ENCODE measurements around the gene SMARCC1. TPM values are rescaled to one million over a fixed set of nuclear protein-coding genes. Genes with fewer than 3 reads are reported as not detected.

The SMARCC1 gene
- total and polyA plus RNA-seq, 2 of the 4 experiments (the other 2 are of a cell fraction): 18.6 to 39.6 TPM

DNA sequence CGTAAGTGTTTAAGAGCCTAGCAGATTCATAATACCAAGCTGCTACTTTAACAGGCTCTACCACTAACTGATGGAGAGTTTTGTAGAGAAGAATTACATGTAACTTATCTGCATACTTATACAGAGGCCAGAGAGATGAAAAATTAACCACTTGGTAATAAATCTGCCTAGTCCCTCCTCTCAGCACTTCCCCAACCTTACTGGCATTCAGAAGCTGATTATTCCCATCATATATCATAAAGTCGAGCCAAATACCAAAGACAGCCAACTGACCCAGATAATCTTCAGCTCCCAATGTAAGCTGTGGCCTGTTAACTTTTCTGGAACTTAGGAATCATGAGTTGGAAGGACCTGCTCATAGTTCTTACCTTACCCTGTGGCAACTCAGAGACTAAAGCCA is 177.5 kb downstream of the SMARCC1 start:
- dilution Hi-C loops (cut with HindIII; ENCODE audit: low sequenced_read_pairs, unreplicated experiment): no loop called here
- Histone ChIP-seq H3K9ac (ENCODE audit: low read depth, low read length) (no peak overlapping the region), H4K8ac (ENCODE audit: low read depth in 2 of 2, low read length in 2 of 2) (no peak overlapping the region), H4K5ac (ENCODE audit: low read depth, low read length) (no peak overlapping the region), H2BK15ac (ENCODE audit: low read depth, low read length) (no peak overlapping the region), H2AK9ac (replicated peaks; ENCODE audit: low read depth, low read length, poor library complexity) (no peak overlapping the region), H3K79me1 (ENCODE audit: low read depth in 1 of 2, low read length in 2 of 2) (peaks cover 14 to 31% of the 10 kb centered on the region in 2 experiments), H3K27me3 (ENCODE audit: control insufficient read depth, insufficient read depth, low read length) (no peaks in the 10 kb centered on the region), H3K23ac (ENCODE audit: low read depth, low read length) (no peak overlapping the region), H3K4me2 (ENCODE audit: low read depth, low read length) (no peak overlapping the region), H3K56ac (ENCODE audit: extremely low read depth, insufficient read depth, low read length) (no peak overlapping the region), H4K20me1 (ENCODE audit: insufficient read depth, low read length) (peaks cover 12% of the 10 kb centered on the region), H4K91ac (ENCODE audit: insufficient read depth, low read depth, low read length) (no peak overlapping the region), H3K18ac (ENCODE audit: low read depth, low read length) (no peak overlapping the region), H3K9me1 (ENCODE audit: insufficient read depth, low read length) (peaks cover 11% of the 10 kb centered on the region), H3K4me1 (ENCODE audit: control insufficient read depth, insufficient read depth, low read length) (peaks cover 2% of the 10 kb centered on the region; the same call in 1 of the 2 replicates), H2BK5ac (ENCODE audit: low read depth, low read length, poor library complexity, severe bottlenecking) (no peak overlapping the region), H3K36me3 (ENCODE audit: control insufficient read depth, insufficient read depth, low read length) (peaks cover 24% of the 10 kb centered on the region), H3K4ac (ENCODE audit: low read depth, low read length) (no peak overlapping the region), H2BK20ac (ENCODE audit: low read depth, low read length) (no peak overlapping the region), H3K27ac (ENCODE audit: insufficient read depth, low read length) (no peak overlapping the region), H3K9me3 (ENCODE audit: control insufficient read depth, insufficient read depth, low read length) (no peaks in the 10 kb centered on the region), H2BK120ac (ENCODE audit: low read depth, low read length) (no peak overlapping the region), H2AFZ (replicated peaks; ENCODE audit: low read length, poor library complexity) (no peak overlapping the region), H3K14ac (replicated peaks; ENCODE audit: low read depth, low read length) (no peak overlapping the region), H2AK5ac (ENCODE audit: low read depth, low read length) (no peak overlapping the region), H3K4me3 (ENCODE audit: insufficient read depth, low read depth, low read length) (no peak overlapping the region)
- ATAC-seq (ENCODE audit: low read depth) (no peak), DNase-seq (no peak)
- BruUV-seq (replicated peaks): no TSS peak
- ChIA-PET POLR2A (ENCODE audit: unreplicated experiment) (no interaction called here), CTCF (no interaction called here)
- intact Hi-C loops (cut with micrococcal nuclease): no loop called here
- no CpG with 5 or more reads among the region's 2 CpGs for WGBS, 2 experiments (ENCODE audit: extremely low coverage in 2 of 2, insufficient read length in 1 of 2)
- in situ Hi-C loops (cut with MboI; ENCODE audit: low sequenced_read_pairs): no loop called here
- TF ChIP-seq RFX5 (IDR thresholded peaks at IDR 0.05; ENCODE audit: low read depth, low read length): no peak
